Smooth muscle cell (in vitro differentiated cells): ENCODE data around the gene RETREG1. TPM values are rescaled to one million over a fixed set of nuclear protein-coding genes. Genes with fewer than 3 reads are reported as not detected.

Experiments
- DNase-seq: peaks from one replicate; lab custom pipeline; 2025; ENCODE audit not compliant: unreplicated experiment; lab: John Stamatoyannopoulos, UW
- H2AFZ ChIP-seq: fragments of 200-600 bp; sonication (generic); 2 replicates; pipeline ENCODE4 v1.6.0; 2016; ENCODE audit warnings: antibody characterized with exemption, low read depth, mild to moderate bottlenecking
- H3F3A ChIP-seq: fragments of 200-600 bp; sonication (generic); 2 replicates; pipeline ENCODE4 v1.6.0; 2017; ENCODE audit warnings: antibody characterized with exemption, low read depth
- H3K27ac ChIP-seq: fragments of 200-600 bp; sonication (generic); 2 replicates; pipeline ENCODE4 v1.5.1; 2016; ENCODE audit warnings: low read depth, mild to moderate bottlenecking
- H3K27me3 ChIP-seq: fragments of 200-600 bp; sonication (generic); 2 replicates; pipeline ENCODE4 v1.6.1; 2016; ENCODE audit warnings: low read depth, mild to moderate bottlenecking
- H3K36me3 ChIP-seq: fragments of 200-600 bp; sonication (generic); 2 replicates; pipeline ENCODE4 v1.5.1; 2016; ENCODE audit warnings: low read depth
- H3K4me1 ChIP-seq: fragments of 200-600 bp; sonication (generic); 2 replicates; pipeline ENCODE4 v1.5.1; 2016; ENCODE audit warnings: low read depth
- H3K4me2 ChIP-seq: fragments of 200-600 bp; sonication (generic); 2 replicates; pipeline ENCODE4 v1.6.0; 2016; ENCODE audit warnings: mild to moderate bottlenecking
- H3K4me3 ChIP-seq: fragments of 200-600 bp; sonication (generic); 2 replicates; pipeline ENCODE4 v1.5.1; 2016; ENCODE audit warnings: mild to moderate bottlenecking
- H3K79me2 ChIP-seq: fragments of 200-600 bp; sonication (generic); 2 replicates; pipeline ENCODE4 v1.6.0; 2016; ENCODE audit warnings: low read depth, mild to moderate bottlenecking
- H3K9ac ChIP-seq: fragments of 200-600 bp; sonication (generic); 2 replicates; pipeline ENCODE4 v1.6.0; 2016; ENCODE audit warnings: low read depth
- H3K9me3 ChIP-seq: fragments of 200-600 bp; sonication (generic); replicated peaks from 2 replicates; pipeline ENCODE4 v1.5.1; 2016; ENCODE audit warnings: low read depth
- H4K20me1 ChIP-seq: fragments of 200-600 bp; sonication (generic); 2 replicates; pipeline ENCODE4 v1.6.0; 2016; ENCODE audit warnings: low read depth
- CTCF ChIP-seq: fragments of 200-600 bp; sonication (generic); IDR thresholded peaks from 2 replicates; pipeline ENCODE4 v1.5.1; 2017; ENCODE audit warnings: borderline replicate concordance, mild to moderate bottlenecking, antibody characterized with exemption; ENCODE audit not compliant: insufficient read depth, poor library complexity, severe bottlenecking
- WGBS: methylation state at CpG from one replicate; pipeline ENCODE4 v1.1.7; 2016; ENCODE audit warnings: low lambda C conversion rate; 5-methylcytosine and 5-hydroxymethylcytosine counted together
- polyA plus RNA-seq: library from polyadenylated mRNA; unstranded; fragments of >200 nt; fragmentation: Nextera tagmentation; extraction: Ambion mirVana; gene quantifications from 2 replicates; pipeline ENCODE4 v1.2.1, GENCODE V29; 2016
- total RNA-seq: library from RNA; depleted of rRNA; stranded (reverse); fragments of >200 nt; gene quantifications from 2 replicates; pipeline ENCODE4 v1.2.3, GENCODE V29; 2014

Gene RETREG1
- total and polyA plus RNA-seq, 2 experiments from 2014 or later: 0.19 to 4.4 TPM

GRCh38 chr5:16626696-16627264 is 10.0 kb upstream of the RETREG1 start:
- peaks cover 9% of the 10 kb centered on the region for H3K27me3 ChIP-seq
- no peak overlapping the region for H3K4me3 ChIP-seq
- H3K36me3 ChIP-seq: no peaks in the 10 kb centered on the region
- no peak overlapping the region for H3K27ac ChIP-seq
- H2AFZ ChIP-seq: no peak overlapping the region
- H3K4me1 ChIP-seq: no peaks in the 10 kb centered on the region
- H3K9ac ChIP-seq: no peak overlapping the region
- no peaks in the 10 kb centered on the region for H3K79me2 ChIP-seq
- WGBS: 75% methylated on average over 5 of the region's 5 CpGs
- no peak for TF ChIP-seq CTCF
- H3F3A ChIP-seq: no peaks in the 10 kb centered on the region
- DNase-seq: no peak
- no peaks in the 10 kb centered on the region for H3K9me3 ChIP-seq
- H4K20me1 ChIP-seq: no peaks in the 10 kb centered on the region
- no peak overlapping the region for H3K4me2 ChIP-seq

- Histone ChIP-seq H3K27me3 (peaks cover 12% of the 10 kb centered on the region), H3K4me2 (no peak overlapping the region), H3K9ac (no peak overlapping the region), H3K9me3 (no peaks in the 10 kb centered on the region), H3K4me3 (no peak overlapping the region), H3F3A (no peaks in the 10 kb centered on the region), H4K20me1 (no peaks in the 10 kb centered on the region), H2AFZ (no peak overlapping the region), H3K27ac (no peak overlapping the region), H3K4me1 (no peaks in the 10 kb centered on the region), H3K79me2 (no peaks in the 10 kb centered on the region), H3K36me3 (no peaks in the 10 kb centered on the region)
- no peak for TF ChIP-seq CTCF
- no peak for DNase-seq
- 93% methylated on average over 3 of the region's 3 CpGs for WGBS
These were observed 8.3 kb upstream of the RETREG1 start for GRCh38 chr5:16625096-16625495.

- Histone ChIP-seq H4K20me1 (no peaks in the 10 kb centered on the region), H3K27me3 (peaks cover 29% of the 10 kb centered on the region), H3K36me3 (no peaks in the 10 kb centered on the region), H3K9me3 (no peaks in the 10 kb centered on the region), H3K27ac (no peak overlapping the region), H3K4me3 (no peak overlapping the region), H3K4me1 (peaks cover 3% of the 10 kb centered on the region), H3K79me2 (no peaks in the 10 kb centered on the region), H3F3A (no peaks in the 10 kb centered on the region), H2AFZ (no peak overlapping the region), H3K4me2 (no peak overlapping the region), H3K9ac (no peak overlapping the region)
- no peak for TF ChIP-seq CTCF
- 90% methylated on average over 2 of the region's 2 CpGs for WGBS
- DNase-seq: no peak
These were observed 2.3 kb upstream of the RETREG1 start for GRCh38 chr5:16619136-16619535.
